ENCODE measurements around the gene ANKRD40CL.

The ANKRD40CL gene

GRCh38 chr17:50803676-50804075 is 36.4 kb upstream of the ANKRD40CL start:
- H3K4me1 ChIP-seq (ENCODE audit: insufficient read depth, low read length): no peaks in the 10 kb centered on the region
- no peak overlapping the region for H3K9ac ChIP-seq (ENCODE audit: low read depth, low read length)
- H3K27ac ChIP-seq (ENCODE audit: low read depth, low read length): no peak overlapping the region
- H3K9me3 ChIP-seq (ENCODE audit: insufficient read depth, low read depth, low read length): no peaks in the 10 kb centered on the region
- no peak overlapping the region for H3K4me3 ChIP-seq (ENCODE audit: low read length)
- WGBS: 87% methylated on average over 6 of the region's 6 CpGs
- no peaks in the 10 kb centered on the region for H3K36me3 ChIP-seq (ENCODE audit: insufficient read depth, low read length)
- H3K27me3 ChIP-seq (ENCODE audit: insufficient read depth, low read length): no peaks in the 10 kb centered on the region

- Histone ChIP-seq H3K4me1 (ENCODE audit: insufficient read depth, low read length) (no peaks in the 10 kb centered on the region), H3K9me3 (ENCODE audit: insufficient read depth, low read depth, low read length) (no peaks in the 10 kb centered on the region), H3K36me3 (ENCODE audit: insufficient read depth, low read length) (no peaks in the 10 kb centered on the region), H3K9ac (ENCODE audit: low read depth, low read length) (no peak overlapping the region), H3K4me3 (ENCODE audit: low read length) (no peak overlapping the region), H3K27me3 (ENCODE audit: insufficient read depth, low read length) (no peaks in the 10 kb centered on the region), H3K27ac (ENCODE audit: low read depth, low read length) (no peak overlapping the region)
- WGBS: 88% methylated on average over 12 of the region's 12 CpGs
Observed at GRCh38 chr17:50802609-50803571, 35.6 kb upstream of the ANKRD40CL start.

GRCh38 chr17:50800196-50800700 is 32.9 kb upstream of the ANKRD40CL start:
- no peaks in the 10 kb centered on the region for H3K27me3 ChIP-seq (ENCODE audit: insufficient read depth, low read length)
- no peaks in the 10 kb centered on the region for H3K9me3 ChIP-seq (ENCODE audit: insufficient read depth, low read depth, low read length)
- H3K27ac ChIP-seq (ENCODE audit: low read depth, low read length): no peak overlapping the region
- no peak overlapping the region for H3K4me3 ChIP-seq (ENCODE audit: low read length)
- no peaks in the 10 kb centered on the region for H3K36me3 ChIP-seq (ENCODE audit: insufficient read depth, low read length)
- H3K9ac ChIP-seq (ENCODE audit: low read depth, low read length): no peak overlapping the region
- WGBS: 93% methylated on average over 12 of the region's 12 CpGs
- H3K4me1 ChIP-seq (ENCODE audit: insufficient read depth, low read length): peaks cover 5% of the 10 kb centered on the region; the same call in 1 of the 2 replicates

GRCh38 chr17:50799582-50799981 is 32.3 kb upstream of the ANKRD40CL start:
- H3K27ac ChIP-seq (ENCODE audit: low read depth, low read length): no peak overlapping the region
- H3K36me3 ChIP-seq (ENCODE audit: insufficient read depth, low read length): no peaks in the 10 kb centered on the region
- H3K4me1 ChIP-seq (ENCODE audit: insufficient read depth, low read length): peaks cover 5% of the 10 kb centered on the region; the same call in 1 of the 2 replicates
- no peak overlapping the region for H3K4me3 ChIP-seq (ENCODE audit: low read length)
- WGBS: 85% methylated on average over 9 of the region's 9 CpGs
- H3K9ac ChIP-seq (ENCODE audit: low read depth, low read length): no peak overlapping the region
- H3K27me3 ChIP-seq (ENCODE audit: insufficient read depth, low read length): no peaks in the 10 kb centered on the region
- no peaks in the 10 kb centered on the region for H3K9me3 ChIP-seq (ENCODE audit: insufficient read depth, low read depth, low read length)

GRCh38 chr17:50798424-50799288 is 31.3 kb upstream of the ANKRD40CL start:
- H3K9ac ChIP-seq (ENCODE audit: low read depth, low read length): no peak overlapping the region
- no peaks in the 10 kb centered on the region for H3K9me3 ChIP-seq (ENCODE audit: insufficient read depth, low read depth, low read length)
- H3K4me3 ChIP-seq (ENCODE audit: low read length): no peak overlapping the region
- H3K36me3 ChIP-seq (ENCODE audit: insufficient read depth, low read length): no peaks in the 10 kb centered on the region
- WGBS: 78% methylated on average over 19 of the region's 19 CpGs
- peaks cover 5% of the 10 kb centered on the region; the same call in 1 of the 2 replicates for H3K4me1 ChIP-seq (ENCODE audit: insufficient read depth, low read length)
- H3K27me3 ChIP-seq (ENCODE audit: insufficient read depth, low read length): no peaks in the 10 kb centered on the region
- H3K27ac ChIP-seq (ENCODE audit: low read depth, low read length): no peak overlapping the region

- Histone ChIP-seq H3K27ac (ENCODE audit: low read depth, low read length) (no peak overlapping the region), H3K9ac (ENCODE audit: low read depth, low read length) (no peak overlapping the region), H3K4me1 (ENCODE audit: insufficient read depth, low read length) (peaks cover 5% of the 10 kb centered on the region; the same call in 1 of the 2 replicates), H3K27me3 (ENCODE audit: insufficient read depth, low read length) (no peaks in the 10 kb centered on the region; the same call in 1 of the 2 replicates), H3K9me3 (ENCODE audit: insufficient read depth, low read depth, low read length) (no peaks in the 10 kb centered on the region), H3K4me3 (ENCODE audit: low read length) (no peak overlapping the region), H3K36me3 (ENCODE audit: insufficient read depth, low read length) (no peaks in the 10 kb centered on the region)
- 91% methylated on average over 10 of the region's 11 CpGs for WGBS
Observed at GRCh38 chr17:50797135-50797810, 30.0 kb upstream of the ANKRD40CL start.

GRCh38 chr17:50794361-50794760 is 27.0 kb upstream of the ANKRD40CL start:
- no peaks in the 10 kb centered on the region for H3K9me3 ChIP-seq (ENCODE audit: insufficient read depth, low read depth, low read length)
- no peaks in the 10 kb centered on the region for H3K36me3 ChIP-seq (ENCODE audit: insufficient read depth, low read length)
- no peaks in the 10 kb centered on the region; the same call in 1 of the 2 replicates for H3K27me3 ChIP-seq (ENCODE audit: insufficient read depth, low read length)
- H3K4me3 ChIP-seq (ENCODE audit: low read length): no peak overlapping the region
- WGBS: 98% methylated on average over 4 of the region's 6 CpGs
- peaks cover 5% of the 10 kb centered on the region; the same call in 1 of the 2 replicates for H3K4me1 ChIP-seq (ENCODE audit: insufficient read depth, low read length)
- no peak overlapping the region for H3K9ac ChIP-seq (ENCODE audit: low read depth, low read length)
- no peak overlapping the region for H3K27ac ChIP-seq (ENCODE audit: low read depth, low read length)

- H3K9ac ChIP-seq (ENCODE audit: low read depth, low read length): no peak overlapping the region
- no peak overlapping the region for H3K27ac ChIP-seq (ENCODE audit: low read depth, low read length)
- WGBS: 93% methylated on average over 8 of the region's 8 CpGs
- H3K4me1 ChIP-seq (ENCODE audit: insufficient read depth, low read length): peaks cover 5% of the 10 kb centered on the region; the same call in 1 of the 2 replicates
- H3K27me3 ChIP-seq (ENCODE audit: insufficient read depth, low read length): no peaks in the 10 kb centered on the region; the same call in 1 of the 2 replicates
- no peak overlapping the region for H3K4me3 ChIP-seq (ENCODE audit: low read length)
- no peaks in the 10 kb centered on the region for H3K9me3 ChIP-seq (ENCODE audit: insufficient read depth, low read depth, low read length)
- H3K36me3 ChIP-seq (ENCODE audit: insufficient read depth, low read length): no peaks in the 10 kb centered on the region
Observed at GRCh38 chr17:50793007-50793406, 25.7 kb upstream of the ANKRD40CL start.

GRCh38 chr17:50792132-50792531 is 24.8 kb upstream of the ANKRD40CL start:
- H3K9ac ChIP-seq (ENCODE audit: low read depth, low read length): no peak overlapping the region
- 95% methylated on average over 7 of the region's 7 CpGs for WGBS
- H3K36me3 ChIP-seq (ENCODE audit: insufficient read depth, low read length): no peaks in the 10 kb centered on the region
- H3K27ac ChIP-seq (ENCODE audit: low read depth, low read length): no peak overlapping the region
- peaks cover 2% of the 10 kb centered on the region; the same call in 1 of the 2 replicates for H3K4me1 ChIP-seq (ENCODE audit: insufficient read depth, low read length)
- H3K9me3 ChIP-seq (ENCODE audit: insufficient read depth, low read depth, low read length): no peaks in the 10 kb centered on the region
- no peaks in the 10 kb centered on the region; the same call in 1 of the 2 replicates for H3K27me3 ChIP-seq (ENCODE audit: insufficient read depth, low read length)
- no peak overlapping the region for H3K4me3 ChIP-seq (ENCODE audit: low read length)

GRCh38 chr17:50790618-50791017 is 23.3 kb upstream of the ANKRD40CL start:
- WGBS: 98% methylated on average over 6 of the region's 6 CpGs

More at GRCh38 chr17:50790618-50791017, 23.3 kb upstream of the ANKRD40CL start:
- Histone ChIP-seq H3K9me3 (ENCODE audit: insufficient read depth, low read depth, low read length) (no peaks in the 10 kb centered on the region), H3K36me3 (ENCODE audit: insufficient read depth, low read length) (no peaks in the 10 kb centered on the region), H3K9ac (ENCODE audit: low read depth, low read length) (no peak overlapping the region), H3K4me3 (ENCODE audit: low read length) (no peak overlapping the region), H3K4me1 (ENCODE audit: insufficient read depth, low read length) (no peaks in the 10 kb centered on the region), H3K27me3 (ENCODE audit: insufficient read depth, low read length) (no peaks in the 10 kb centered on the region; the same call in 1 of the 2 replicates), H3K27ac (ENCODE audit: low read depth, low read length) (no peak overlapping the region)

Data from HUES64 (cell line).